Astrocyte (in vitro differentiated cells and primary cell): ENCODE measurements around the gene RAD51B. TPM values are rescaled to one million over a fixed set of nuclear protein-coding genes. Genes with fewer than 3 reads are reported as not detected.
A peak's percentile ranks its signal among the peaks of the same experiment; 100 is the strongest.

Source experiments
- DNase-seq: peaks from one replicate; pipeline ENCODE4 v3.0.0-alpha.2; 2010; ENCODE audit warnings: low read depth
- FAIRE-seq: peaks from 2 replicates; lab custom pipeline; 2011; peaks lifted over from hg19 to GRCh38; lab: Jason Lieb, UNC
- H2AFZ ChIP-seq: 2 replicates; pipeline ENCODE4 v1.6.0; 2012; ENCODE audit warnings: low read depth, low read length, inconsistent platforms
- H3K27ac ChIP-seq: 2 replicates; pipeline ENCODE4 v1.5.1; 2011; ENCODE audit warnings: low read depth, low read length, inconsistent platforms
- H3K27me3 ChIP-seq: 2 replicates; pipeline ENCODE4 v1.6.0; 2011; ENCODE audit warnings: low read length, inconsistent platforms; ENCODE audit not compliant: insufficient read depth
- H3K36me3 ChIP-seq: 2 replicates; pipeline ENCODE4 v1.5.1; 2011; ENCODE audit warnings: low read length, inconsistent platforms; ENCODE audit not compliant: insufficient read depth
- H3K4me1 ChIP-seq: 2 replicates; pipeline ENCODE4 v1.5.1; 2011; ENCODE audit warnings: low read length, inconsistent platforms; ENCODE audit not compliant: insufficient read depth
- H3K4me2 ChIP-seq: 2 replicates; pipeline ENCODE4 v1.6.0; 2012; ENCODE audit warnings: low read length, inconsistent platforms
- H3K4me3 ChIP-seq: 2 replicates; pipeline ENCODE4 v1.5.1; 2011; ENCODE audit warnings: low read depth, mild to moderate bottlenecking, low read length, inconsistent platforms; ENCODE audit not compliant: insufficient read depth
- H3K79me2 ChIP-seq: 2 replicates; pipeline ENCODE4 v1.6.0; 2012; ENCODE audit warnings: mild to moderate bottlenecking, low read length, inconsistent platforms; ENCODE audit not compliant: insufficient read depth
- H3K9ac ChIP-seq: 2 replicates; pipeline ENCODE4 v1.6.0; 2012; ENCODE audit warnings: mild to moderate bottlenecking, low read length, inconsistent platforms
- H3K9me3 ChIP-seq: 2 replicates; pipeline ENCODE4 v1.5.1; 2012; ENCODE audit warnings: low read depth, mild to moderate bottlenecking, low read length, inconsistent platforms; ENCODE audit not compliant: insufficient read depth
- H4K20me1 ChIP-seq: 2 replicates; pipeline ENCODE4 v1.6.0; 2012; ENCODE audit warnings: low read length, inconsistent platforms; ENCODE audit not compliant: insufficient read depth
- H3K27ac Mint-ChIP-seq: one replicate; pipeline ENCODE4 v1.8.0; 2021; ENCODE audit warnings: mild to moderate bottlenecking, mixed read lengths; ENCODE audit not compliant: unreplicated experiment
- H3K27me3 Mint-ChIP-seq: one replicate; pipeline ENCODE4 v1.8.0; 2021; ENCODE audit warnings: low read depth, mixed read lengths; ENCODE audit not compliant: unreplicated experiment
- H3K36me3 Mint-ChIP-seq: one replicate; pipeline ENCODE4 v1.8.0; 2021; ENCODE audit warnings: low read depth, mixed read lengths; ENCODE audit not compliant: unreplicated experiment
- H3K4me1 Mint-ChIP-seq: one replicate; pipeline ENCODE4 v1.8.0; 2021; ENCODE audit warnings: low read depth, mixed read lengths; ENCODE audit not compliant: unreplicated experiment
- H3K4me3 Mint-ChIP-seq: one replicate; pipeline ENCODE4 v1.8.0; 2021; ENCODE audit warnings: mild to moderate bottlenecking, moderate library complexity, mixed read lengths; ENCODE audit not compliant: unreplicated experiment
- H3K9me3 Mint-ChIP-seq: one replicate; pipeline ENCODE4 v1.8.0; 2021; ENCODE audit warnings: mild to moderate bottlenecking, mixed read lengths; ENCODE audit not compliant: unreplicated experiment
- EZH2 ChIP-seq: IDR thresholded peaks from 2 replicates; pipeline ENCODE4 v1.6.1; 2012; ENCODE audit warnings: mild to moderate bottlenecking, low read length, inconsistent platforms; ENCODE audit not compliant: insufficient read depth
- total RNA-seq: library from RNA; stranded (reverse); gene quantifications from 2 replicates; pipeline ENCODE4 v1.2.1, GENCODE V29; 2021
- TF ChIP-seq, protein P1 (sequence below): IDR thresholded peaks from 2 replicates; pipeline ENCODE4 v1.5.1; 2011; ENCODE audit warnings: low read depth, mild to moderate bottlenecking, inconsistent platforms, low read length, moderate library complexity; ENCODE audit not compliant: insufficient read depth

RAD51B gene
- total RNA-seq, 1 donor from 2014 or later, result 10.8 TPM

DNA sequence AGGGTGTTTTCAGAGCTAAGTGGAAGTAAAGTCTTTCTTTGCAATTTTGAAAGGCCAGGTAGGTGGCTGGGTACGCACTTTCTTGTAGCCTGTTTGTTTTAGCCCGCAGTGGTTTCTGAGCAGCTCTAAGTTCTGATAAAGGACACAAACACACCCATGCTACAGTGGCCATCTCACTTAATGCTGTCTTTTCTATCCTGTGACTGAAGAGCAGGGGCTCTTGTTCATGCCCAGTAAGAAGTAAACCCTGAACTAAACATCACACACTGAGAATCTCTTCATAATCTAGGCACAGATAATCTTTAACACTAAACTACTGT is 427.2 kb downstream of the RAD51B start:
- Mint-ChIP-seq H3K36me3 (no peaks in the 10 kb centered on the region), H3K27me3 (no peaks in the 10 kb centered on the region), H3K9me3 (no peaks in the 10 kb centered on the region), H3K4me3 (no peak overlapping the region), H3K27ac (peak overlapping the region; percentile 79), H3K4me1 (peaks cover 69% of the 10 kb centered on the region)
- Histone ChIP-seq H3K4me3 (no peak overlapping the region), H3K27me3 (no peaks in the 10 kb centered on the region), H3K4me1 (peaks cover 39% of the 10 kb centered on the region), H3K9ac (peak overlapping the region; percentile 3), H2AFZ (peak overlapping the region; percentile 44), H3K4me2 (no peak overlapping the region), H3K9me3 (no peaks in the 10 kb centered on the region), H3K27ac (no peak overlapping the region), H4K20me1 (no peaks in the 10 kb centered on the region), H3K79me2 (no peaks in the 10 kb centered on the region), H3K36me3 (no peaks in the 10 kb centered on the region)
- TF ChIP-seq EZH2, result no peak
- TF ChIP-seq, protein P1, sequence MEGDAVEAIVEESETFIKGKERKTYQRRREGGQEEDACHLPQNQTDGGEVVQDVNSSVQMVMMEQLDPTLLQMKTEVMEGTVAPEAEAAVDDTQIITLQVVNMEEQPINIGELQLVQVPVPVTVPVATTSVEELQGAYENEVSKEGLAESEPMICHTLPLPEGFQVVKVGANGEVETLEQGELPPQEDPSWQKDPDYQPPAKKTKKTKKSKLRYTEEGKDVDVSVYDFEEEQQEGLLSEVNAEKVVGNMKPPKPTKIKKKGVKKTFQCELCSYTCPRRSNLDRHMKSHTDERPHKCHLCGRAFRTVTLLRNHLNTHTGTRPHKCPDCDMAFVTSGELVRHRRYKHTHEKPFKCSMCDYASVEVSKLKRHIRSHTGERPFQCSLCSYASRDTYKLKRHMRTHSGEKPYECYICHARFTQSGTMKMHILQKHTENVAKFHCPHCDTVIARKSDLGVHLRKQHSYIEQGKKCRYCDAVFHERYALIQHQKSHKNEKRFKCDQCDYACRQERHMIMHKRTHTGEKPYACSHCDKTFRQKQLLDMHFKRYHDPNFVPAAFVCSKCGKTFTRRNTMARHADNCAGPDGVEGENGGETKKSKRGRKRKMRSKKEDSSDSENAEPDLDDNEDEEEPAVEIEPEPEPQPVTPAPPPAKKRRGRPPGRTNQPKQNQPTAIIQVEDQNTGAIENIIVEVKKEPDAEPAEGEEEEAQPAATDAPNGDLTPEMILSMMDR, result no peak
- FAIRE-seq (peak; percentile 34), DNase-seq (no peak)

DNA sequence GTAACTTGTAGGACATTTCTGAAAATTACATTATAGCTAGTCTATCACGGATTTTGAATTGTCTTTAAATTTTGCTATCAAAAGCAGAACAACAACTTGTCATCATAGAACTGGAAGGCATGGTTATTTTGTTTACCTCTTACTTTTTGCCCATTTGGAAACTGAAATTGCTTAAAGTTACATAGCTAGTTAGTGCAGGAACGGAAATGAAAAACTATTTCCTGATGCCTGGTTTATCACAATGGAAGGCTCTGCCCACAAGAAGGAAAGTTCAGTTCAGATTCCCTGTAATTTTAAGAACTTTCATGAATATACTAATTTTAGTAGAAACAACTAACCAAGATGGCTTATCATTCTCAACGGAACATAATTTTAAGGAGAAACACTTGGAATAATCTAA is 427.7 kb downstream of the RAD51B start:
- FAIRE-seq, result no peak

DNA sequence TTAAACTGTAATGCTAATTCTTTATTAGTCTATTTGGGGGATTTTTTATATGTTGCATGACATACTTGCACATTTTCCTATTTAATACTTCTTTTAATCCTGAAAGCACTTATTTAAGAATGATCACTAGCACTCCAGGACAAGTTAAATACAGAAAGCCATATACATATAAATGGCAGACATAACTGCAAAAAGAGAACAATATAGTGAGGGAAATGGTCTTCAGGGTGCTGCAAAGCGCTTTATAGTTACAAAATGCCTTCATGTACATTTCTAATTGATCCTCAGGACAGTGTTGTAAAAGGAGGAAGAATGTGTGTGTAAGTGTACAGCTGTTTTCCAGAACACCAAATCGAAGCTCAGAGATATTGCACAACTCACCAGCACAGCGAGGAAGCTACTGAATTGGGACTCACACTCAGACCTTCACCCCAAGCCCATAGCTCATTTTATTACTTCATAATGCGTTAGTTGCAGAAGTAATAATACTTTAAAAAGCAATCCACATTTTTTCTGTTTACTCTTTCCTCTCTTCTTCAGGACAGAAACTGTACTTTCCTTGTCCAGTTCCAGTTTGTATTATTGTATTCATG is 428.2 kb downstream of the RAD51B start:
- Histone ChIP-seq H2AFZ (no peak overlapping the region), H3K4me2 (no peak overlapping the region), H3K27me3 (no peaks in the 10 kb centered on the region), H3K27ac (no peak overlapping the region), H3K9ac (peak overlapping the region; percentile 42), H3K79me2 (no peaks in the 10 kb centered on the region), H4K20me1 (no peaks in the 10 kb centered on the region), H3K36me3 (no peaks in the 10 kb centered on the region), H3K9me3 (no peaks in the 10 kb centered on the region), H3K4me3 (no peak overlapping the region), H3K4me1 (peaks cover 39% of the 10 kb centered on the region)
- FAIRE-seq, result no peak
- Mint-ChIP-seq H3K4me3 (no peak overlapping the region), H3K9me3 (no peaks in the 10 kb centered on the region), H3K27me3 (no peaks in the 10 kb centered on the region), H3K27ac (peak overlapping the region; percentile 76), H3K36me3 (no peaks in the 10 kb centered on the region), H3K4me1 (peaks cover 71% of the 10 kb centered on the region)
- no peak for DNase-seq
- TF ChIP-seq EZH2, result no peak
- TF ChIP-seq, protein P1, result no peak

More for the DNA sequence above, 427.7 kb downstream of the RAD51B start:
- Mint-ChIP-seq H3K27ac (no peak overlapping the region), H3K4me1 (peaks cover 71% of the 10 kb centered on the region), H3K27me3 (no peaks in the 10 kb centered on the region), H3K36me3 (no peaks in the 10 kb centered on the region), H3K4me3 (no peak overlapping the region), H3K9me3 (no peaks in the 10 kb centered on the region)
- Histone ChIP-seq H3K36me3 (no peaks in the 10 kb centered on the region), H2AFZ (no peak overlapping the region), H3K9ac (no peak overlapping the region), H3K79me2 (no peaks in the 10 kb centered on the region), H3K4me2 (no peak overlapping the region), H3K4me1 (peaks cover 39% of the 10 kb centered on the region), H3K4me3 (no peak overlapping the region), H3K27me3 (no peaks in the 10 kb centered on the region), H4K20me1 (no peaks in the 10 kb centered on the region), H3K27ac (no peak overlapping the region), H3K9me3 (no peaks in the 10 kb centered on the region)
- no peak for DNase-seq
- TF ChIP-seq, protein P1, result no peak
- no peak for TF ChIP-seq EZH2
